BLaER1 treated with 17β-estradiol and CSF1 and Interleukin-3, amounts not matched to agents 10 nM and 100 nM (cell line): ENCODE measurements around the gene SPON1.

Experiments used
- H3K27ac ChIP-seq, 11 experiments: shearing (Covaris generic); formaldehyde crosslinking; 2 replicates each; pipeline ENCODE4 v1.8.1; 2022
- H3K27me3 ChIP-seq, 11 experiments: shearing (Covaris generic); formaldehyde crosslinking; 2 replicates each; pipeline ENCODE4 v1.8.1; 2022
- H3K36me3 ChIP-seq, 11 experiments: shearing (Covaris generic); formaldehyde crosslinking; 2 replicates each; pipeline ENCODE4 v1.8.1; 2022
- H3K4me1 ChIP-seq, 10 experiments: shearing (Covaris generic); formaldehyde crosslinking; 2 replicates each; pipeline ENCODE4 v1.8.1; 2022
- H3K4me2 ChIP-seq, 11 experiments: shearing (Covaris generic); formaldehyde crosslinking; 2 replicates each; pipeline ENCODE4 v1.8.1; 2022
- H3K4me3 ChIP-seq, 10 experiments: shearing (Covaris generic); formaldehyde crosslinking; 2 replicates each; pipeline ENCODE4 v1.8.1; 2022
- H3K9ac ChIP-seq, 11 experiments: shearing (Covaris generic); formaldehyde crosslinking; 2 replicates each; pipeline ENCODE4 v1.8.1; 2022
- H3K9me3 ChIP-seq, 11 experiments: shearing (Covaris generic); formaldehyde crosslinking; replicated peaks in 1 of 11; 2 replicates each; pipeline ENCODE4 v1.8.1; 2022
- H4K20me1 ChIP-seq, 11 experiments: shearing (Covaris generic); formaldehyde crosslinking; 2 replicates each; pipeline ENCODE4 v1.8.1; 2022
- Cebpa-rat ChIP-seq, 11 experiments: shearing (Covaris generic); IDR thresholded peaks; 2 replicates each; pipeline ENCODE4 v1.8.1; 2022

The SPON1 gene

GRCh38 chr11:14224395-14224794 lies 261.9 kb downstream of the SPON1 start:
- no peak overlapping the region for H3K9ac ChIP-seq
- peaks cover 0 to 24% (median 4%) of the 10 kb centered on the region in 11 experiments; a peak in 12 of 22 replicates for H3K9me3 ChIP-seq
- H3K36me3 ChIP-seq: no peaks in the 10 kb centered on the region
- H4K20me1 ChIP-seq: no peaks in the 10 kb centered on the region
- peaks cover 0 to 8% (median 6%) of the 10 kb centered on the region in 10 experiments; a peak in 9 of 20 replicates for H3K4me1 ChIP-seq
- no peak for TF ChIP-seq Cebpa-rat (IDR thresholded peaks at IDR 0.05)
- no peak overlapping the region for H3K4me2 ChIP-seq
- H3K27me3 ChIP-seq: no peaks in the 10 kb centered on the region
- H3K4me3 ChIP-seq: no peak overlapping the region
- no peak overlapping the region for H3K27ac ChIP-seq

GRCh38 chr11:14225666-14226065 lies 263.1 kb downstream of the SPON1 start:
- Histone ChIP-seq H3K36me3 (no peaks in the 10 kb centered on the region), H3K27ac (no peak overlapping the region), H4K20me1 (no peaks in the 10 kb centered on the region), H3K4me3 (no peak overlapping the region), H3K4me2 (no peak overlapping the region), H3K9ac (no peak overlapping the region), H3K4me1 (peaks cover 0 to 8% (median 6%) of the 10 kb centered on the region in 10 experiments; a peak in 9 of 20 replicates), H3K9me3 (peaks cover 0 to 24% (median 4%) of the 10 kb centered on the region in 11 experiments; a peak in 12 of 22 replicates), H3K27me3 (no peaks in the 10 kb centered on the region)
- no peak for TF ChIP-seq Cebpa-rat (IDR thresholded peaks at IDR 0.05)

GRCh38 chr11:14228356-14228755 lies 265.8 kb downstream of the SPON1 start:
- Histone ChIP-seq H3K36me3 (no peaks in the 10 kb centered on the region), H3K9ac (no peak overlapping the region), H3K4me1 (peaks cover 0 to 8% (median 6%) of the 10 kb centered on the region in 10 experiments; a peak in 9 of 20 replicates), H3K9me3 (peaks cover 0 to 24% (median 4%) of the 10 kb centered on the region in 11 experiments; a peak in 12 of 22 replicates), H4K20me1 (no peaks in the 10 kb centered on the region), H3K4me2 (peak overlapping the region in 8 of 11 experiments; percentile 4 to 69 (median 42); a peak in 11 of 22 replicates), H3K27ac (no peak overlapping the region), H3K27me3 (no peaks in the 10 kb centered on the region), H3K4me3 (no peak overlapping the region)
- no peak for TF ChIP-seq Cebpa-rat (IDR thresholded peaks at IDR 0.05)

DNA sequence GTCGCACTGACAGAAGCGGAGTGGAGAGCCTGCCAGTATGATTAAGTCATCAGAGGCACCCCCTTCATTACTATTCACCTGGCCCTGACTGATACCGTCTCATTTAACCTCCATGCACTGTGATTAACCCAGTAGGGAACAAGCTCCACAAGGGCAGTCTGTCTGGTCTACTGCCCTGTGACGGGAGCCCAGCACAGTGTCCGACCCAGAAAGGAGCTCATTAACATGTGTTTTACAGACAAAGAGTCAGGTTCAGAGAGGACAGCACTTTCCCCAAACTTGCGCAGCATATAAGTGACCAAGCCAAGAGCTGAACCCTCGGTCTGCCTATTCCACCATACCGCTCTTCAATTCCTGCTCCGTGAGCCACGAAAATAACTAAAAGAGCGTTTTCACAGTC lies 266.9 kb downstream of the SPON1 start:
- no peak for TF ChIP-seq Cebpa-rat (IDR thresholded peaks at IDR 0.05)
- peaks cover 0 to 24% (median 4%) of the 10 kb centered on the region in 11 experiments; a peak in 12 of 22 replicates for H3K9me3 ChIP-seq
- H3K27me3 ChIP-seq: no peaks in the 10 kb centered on the region
- no peak overlapping the region for H3K4me3 ChIP-seq
- H3K9ac ChIP-seq: no peak overlapping the region
- H3K36me3 ChIP-seq: no peaks in the 10 kb centered on the region
- no peak overlapping the region for H3K4me2 ChIP-seq
- H4K20me1 ChIP-seq: no peaks in the 10 kb centered on the region
- H3K27ac ChIP-seq: no peak overlapping the region
- peaks cover 0 to 8% (median 6%) of the 10 kb centered on the region in 10 experiments; a peak in 9 of 20 replicates for H3K4me1 ChIP-seq

DNA sequence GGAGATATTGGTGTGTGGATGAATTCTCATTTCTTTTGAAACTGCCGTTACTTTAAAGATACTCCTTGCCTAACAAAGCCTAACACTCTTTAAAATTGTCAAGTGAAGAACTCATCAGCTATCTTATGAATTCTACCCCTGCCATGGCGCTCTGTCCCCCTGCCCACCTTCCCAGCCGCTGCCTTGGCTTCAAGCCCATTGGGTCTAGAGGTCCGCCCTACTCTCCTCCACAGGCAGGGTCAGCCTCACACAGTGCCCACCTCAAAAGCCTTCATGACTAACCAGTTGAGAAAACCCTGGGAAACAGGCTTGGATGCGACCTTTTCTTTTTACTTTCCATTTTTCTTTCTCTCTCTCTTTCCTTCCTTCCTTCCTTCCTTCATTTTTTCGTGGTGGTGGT lies 267.9 kb downstream of the SPON1 start:
- Histone ChIP-seq H3K4me3 (no peak overlapping the region), H3K27ac (no peak overlapping the region), H3K4me1 (peaks cover 0 to 8% (median 6%) of the 10 kb centered on the region in 10 experiments; a peak in 9 of 20 replicates), H3K4me2 (no peak overlapping the region), H3K9me3 (peaks cover 0 to 24% (median 4%) of the 10 kb centered on the region in 11 experiments; a peak in 12 of 22 replicates), H3K36me3 (no peaks in the 10 kb centered on the region), H4K20me1 (no peaks in the 10 kb centered on the region), H3K27me3 (no peaks in the 10 kb centered on the region), H3K9ac (no peak overlapping the region)
- TF ChIP-seq Cebpa-rat (IDR thresholded peaks at IDR 0.05): no peak

DNA sequence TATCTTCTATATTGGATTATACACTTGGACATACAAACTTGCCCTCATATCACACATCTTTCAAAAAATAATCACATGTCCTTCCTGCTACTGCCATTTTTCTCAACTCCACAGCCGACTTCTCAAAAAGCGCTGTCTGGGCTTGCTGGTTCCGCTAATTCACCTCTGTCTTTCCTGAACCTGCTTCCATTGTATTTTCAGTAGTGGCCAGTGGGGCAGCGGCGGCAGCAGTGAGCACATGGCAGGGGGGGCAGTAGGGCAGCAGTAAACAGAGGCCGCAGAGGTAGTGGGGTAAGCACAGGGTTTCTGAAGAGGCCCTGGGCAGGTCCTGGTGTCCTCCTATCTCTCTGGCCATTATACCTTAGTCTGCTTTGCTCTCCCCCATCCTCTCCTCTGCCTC lies 270.1 kb downstream of the SPON1 start:
- Histone ChIP-seq H3K4me2 (no peak overlapping the region), H4K20me1 (peaks cover 0 to 4% (median 0%) of the 10 kb centered on the region in 11 experiments; a peak in 1 of 22 replicates), H3K9me3 (0 out of 22 replicates have a peak, but pooled peaks cover 0 to 9% (median 0%) of the 10 kb centered on the region in 11 experiments), H3K36me3 (no peaks in the 10 kb centered on the region), H3K4me3 (no peak overlapping the region), H3K27me3 (no peaks in the 10 kb centered on the region; a peak in 1 of 22 replicates), H3K4me1 (peaks cover 7 to 20% (median 17%) of the 10 kb centered on the region in 10 experiments; a peak in 19 of 20 replicates), H3K9ac (no peak overlapping the region), H3K27ac (no peak overlapping the region)
- no peak for TF ChIP-seq Cebpa-rat (IDR thresholded peaks at IDR 0.05)

GRCh38 chr11:14234446-14234845 lies 271.9 kb downstream of the SPON1 start:
- Histone ChIP-seq H3K9me3 (no peaks in the 10 kb centered on the region), H3K27me3 (no peaks in the 10 kb centered on the region; a peak in 1 of 22 replicates), H3K9ac (no peak overlapping the region), H4K20me1 (peaks cover 0 to 4% (median 0%) of the 10 kb centered on the region in 11 experiments; a peak in 1 of 22 replicates), H3K4me1 (peaks cover 10 to 36% (median 17%) of the 10 kb centered on the region in 10 experiments; a peak in 19 of 20 replicates), H3K36me3 (no peaks in the 10 kb centered on the region), H3K4me2 (no peak overlapping the region), H3K27ac (no peak overlapping the region), H3K4me3 (no peak overlapping the region)
- no peak for TF ChIP-seq Cebpa-rat (IDR thresholded peaks at IDR 0.05)

DNA sequence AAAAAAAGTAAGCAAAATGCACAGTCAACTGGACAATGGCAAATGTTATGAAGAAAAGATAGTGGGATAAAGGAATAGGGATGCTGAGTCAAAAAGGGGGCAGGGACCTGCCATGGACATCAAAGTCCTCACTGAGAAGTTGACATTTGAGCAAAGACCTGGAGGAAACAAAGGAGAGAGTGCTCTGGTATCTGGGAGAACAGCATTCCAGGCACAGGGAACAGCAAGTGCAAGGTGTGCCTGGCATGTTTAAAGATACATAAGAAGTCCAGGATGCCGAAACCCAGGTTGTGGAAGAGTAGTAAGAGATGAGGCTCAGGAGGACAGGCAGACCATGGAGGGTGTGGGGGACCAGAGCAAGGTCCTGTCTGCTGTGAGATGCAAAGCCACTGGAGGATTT lies 273.2 kb downstream of the SPON1 start:
- no peaks in the 10 kb centered on the region; a peak in 1 of 22 replicates for H3K27me3 ChIP-seq
- peaks cover 0 to 4% (median 0%) of the 10 kb centered on the region in 11 experiments; a peak in 1 of 22 replicates for H4K20me1 ChIP-seq
- no peaks in the 10 kb centered on the region for H3K9me3 ChIP-seq
- H3K36me3 ChIP-seq: no peaks in the 10 kb centered on the region
- H3K4me1 ChIP-seq: peaks cover 10 to 49% (median 17%) of the 10 kb centered on the region in 10 experiments; a peak in 19 of 20 replicates
- no peak overlapping the region for H3K4me3 ChIP-seq
- no peak for TF ChIP-seq Cebpa-rat (IDR thresholded peaks at IDR 0.05)
- H3K4me2 ChIP-seq: 0 out of 22 replicates have a peak overlapping the region, but pooled peaks of 2 of the 11 experiments have one; percentile 70 to 85
- H3K27ac ChIP-seq: no peak overlapping the region
- H3K9ac ChIP-seq: no peak overlapping the region

DNA sequence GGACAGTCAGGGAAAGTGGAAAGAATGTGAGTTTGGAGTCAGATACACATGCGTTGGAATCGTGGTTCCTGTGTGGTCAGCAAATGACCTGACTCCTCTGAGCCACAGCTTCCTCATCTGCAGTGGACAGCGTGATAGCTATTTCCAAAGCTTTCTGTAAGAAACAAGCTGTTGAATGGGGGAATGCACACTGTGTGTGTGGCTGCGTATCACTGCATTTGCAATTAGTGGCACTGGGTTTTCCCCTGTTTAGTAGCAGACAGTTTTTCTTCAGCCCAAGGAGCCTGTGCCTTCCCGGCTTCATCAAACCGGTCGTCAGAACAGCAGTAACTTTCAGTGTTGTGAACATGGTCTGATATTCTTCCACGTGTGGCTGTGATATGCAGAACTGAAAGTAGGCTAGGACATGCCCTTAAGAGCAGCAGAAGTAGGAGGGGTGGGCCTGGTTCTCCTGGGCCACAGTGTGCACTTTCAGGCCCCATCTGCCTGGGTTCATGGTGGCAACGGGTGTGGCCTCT lies 275.0 kb downstream of the SPON1 start:
- Histone ChIP-seq H3K4me1 (peaks cover 10 to 55% (median 20%) of the 10 kb centered on the region in 10 experiments; a peak in 19 of 20 replicates), H3K4me2 (peak overlapping the region; percentile 14 to 85 (median 57); a peak in 20 of 22 replicates), H3K9me3 (no peaks in the 10 kb centered on the region), H4K20me1 (peaks cover 0 to 4% (median 0%) of the 10 kb centered on the region in 11 experiments; a peak in 1 of 22 replicates), H3K27ac (peak overlapping the region in 3 of 11 experiments; percentile 27 to 43 (median 38); a peak in 6 of 22 replicates), H3K4me3 (no peak overlapping the region), H3K9ac (peak overlapping the region in 2 of 11 experiments; percentile 16 to 22; a peak in 1 of 22 replicates), H3K36me3 (no peaks in the 10 kb centered on the region), H3K27me3 (no peaks in the 10 kb centered on the region; a peak in 1 of 22 replicates)
- TF ChIP-seq Cebpa-rat (IDR thresholded peaks at IDR 0.05): no peak
